ENCODE measurements around the gene PDXP. TPM values are rescaled to one million over a fixed set of nuclear protein-coding genes. Genes with fewer than 3 reads are reported as not detected.
"Not testable (repeated sequence)": the region's sequence is repeated elsewhere in the genome, so short reads cannot be mapped to it uniquely, and the experiment has no call there.

Gene PDXP
- total RNA-seq, 1 experiment from 2014 or later: 17.6 TPM

DNA sequence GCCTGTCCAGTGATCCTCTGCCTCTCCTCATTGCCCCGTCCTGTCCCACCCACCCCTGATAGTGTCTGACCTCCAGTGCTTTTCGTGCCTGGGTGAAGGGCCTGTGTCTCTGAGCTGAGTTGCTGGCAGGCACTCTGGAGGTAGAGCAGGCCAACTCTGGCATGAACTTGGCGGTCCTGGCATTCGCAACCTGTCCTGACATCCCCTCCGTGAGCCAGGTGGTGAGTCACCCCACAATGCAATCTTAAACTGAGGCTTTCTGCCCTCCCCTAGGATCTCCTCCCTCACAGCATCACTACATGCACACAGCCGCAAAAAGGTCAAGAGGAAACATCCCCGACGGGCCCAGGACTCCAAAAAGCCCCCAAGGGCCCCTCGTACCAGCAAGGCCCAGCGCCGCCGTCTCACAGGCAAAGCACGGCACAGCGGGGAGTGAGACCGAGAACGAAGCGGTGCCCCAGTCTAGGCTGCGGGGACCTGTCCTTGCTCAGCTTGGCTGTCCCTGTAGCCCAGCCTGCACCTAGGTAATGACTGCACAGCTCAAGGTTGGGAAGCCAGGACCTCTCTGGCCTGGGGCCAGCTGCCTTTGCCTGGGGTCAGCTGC lies 32.5 kb downstream of the PDXP start:
- no peak overlapping the region for H3K4me3 ChIP-seq (ENCODE audit: low read depth in 2 of 2, low read length in 2 of 2)
- H3K27ac ChIP-seq (ENCODE audit: low read length): no peak overlapping the region
- POLR2A ChIA-PET: no interaction called here
- TF ChIP-seq, protein P1, sequence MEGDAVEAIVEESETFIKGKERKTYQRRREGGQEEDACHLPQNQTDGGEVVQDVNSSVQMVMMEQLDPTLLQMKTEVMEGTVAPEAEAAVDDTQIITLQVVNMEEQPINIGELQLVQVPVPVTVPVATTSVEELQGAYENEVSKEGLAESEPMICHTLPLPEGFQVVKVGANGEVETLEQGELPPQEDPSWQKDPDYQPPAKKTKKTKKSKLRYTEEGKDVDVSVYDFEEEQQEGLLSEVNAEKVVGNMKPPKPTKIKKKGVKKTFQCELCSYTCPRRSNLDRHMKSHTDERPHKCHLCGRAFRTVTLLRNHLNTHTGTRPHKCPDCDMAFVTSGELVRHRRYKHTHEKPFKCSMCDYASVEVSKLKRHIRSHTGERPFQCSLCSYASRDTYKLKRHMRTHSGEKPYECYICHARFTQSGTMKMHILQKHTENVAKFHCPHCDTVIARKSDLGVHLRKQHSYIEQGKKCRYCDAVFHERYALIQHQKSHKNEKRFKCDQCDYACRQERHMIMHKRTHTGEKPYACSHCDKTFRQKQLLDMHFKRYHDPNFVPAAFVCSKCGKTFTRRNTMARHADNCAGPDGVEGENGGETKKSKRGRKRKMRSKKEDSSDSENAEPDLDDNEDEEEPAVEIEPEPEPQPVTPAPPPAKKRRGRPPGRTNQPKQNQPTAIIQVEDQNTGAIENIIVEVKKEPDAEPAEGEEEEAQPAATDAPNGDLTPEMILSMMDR (IDR thresholded peaks at IDR 0.05): no peak
- TF ChIP-seq TCF7L2 (IDR thresholded peaks at IDR 0.05; ENCODE audit: low read depth, low read length) (no peak), POLR2AphosphoS5 (IDR thresholded peaks at IDR 0.05; ENCODE audit: low read depth, low read length) (no peak), SIN3A (IDR thresholded peaks at IDR 0.05; ENCODE audit: borderline replicate concordance, insufficient read depth, low read depth, low read length) (no peak)
- TF ChIP-seq, protein P2, sequence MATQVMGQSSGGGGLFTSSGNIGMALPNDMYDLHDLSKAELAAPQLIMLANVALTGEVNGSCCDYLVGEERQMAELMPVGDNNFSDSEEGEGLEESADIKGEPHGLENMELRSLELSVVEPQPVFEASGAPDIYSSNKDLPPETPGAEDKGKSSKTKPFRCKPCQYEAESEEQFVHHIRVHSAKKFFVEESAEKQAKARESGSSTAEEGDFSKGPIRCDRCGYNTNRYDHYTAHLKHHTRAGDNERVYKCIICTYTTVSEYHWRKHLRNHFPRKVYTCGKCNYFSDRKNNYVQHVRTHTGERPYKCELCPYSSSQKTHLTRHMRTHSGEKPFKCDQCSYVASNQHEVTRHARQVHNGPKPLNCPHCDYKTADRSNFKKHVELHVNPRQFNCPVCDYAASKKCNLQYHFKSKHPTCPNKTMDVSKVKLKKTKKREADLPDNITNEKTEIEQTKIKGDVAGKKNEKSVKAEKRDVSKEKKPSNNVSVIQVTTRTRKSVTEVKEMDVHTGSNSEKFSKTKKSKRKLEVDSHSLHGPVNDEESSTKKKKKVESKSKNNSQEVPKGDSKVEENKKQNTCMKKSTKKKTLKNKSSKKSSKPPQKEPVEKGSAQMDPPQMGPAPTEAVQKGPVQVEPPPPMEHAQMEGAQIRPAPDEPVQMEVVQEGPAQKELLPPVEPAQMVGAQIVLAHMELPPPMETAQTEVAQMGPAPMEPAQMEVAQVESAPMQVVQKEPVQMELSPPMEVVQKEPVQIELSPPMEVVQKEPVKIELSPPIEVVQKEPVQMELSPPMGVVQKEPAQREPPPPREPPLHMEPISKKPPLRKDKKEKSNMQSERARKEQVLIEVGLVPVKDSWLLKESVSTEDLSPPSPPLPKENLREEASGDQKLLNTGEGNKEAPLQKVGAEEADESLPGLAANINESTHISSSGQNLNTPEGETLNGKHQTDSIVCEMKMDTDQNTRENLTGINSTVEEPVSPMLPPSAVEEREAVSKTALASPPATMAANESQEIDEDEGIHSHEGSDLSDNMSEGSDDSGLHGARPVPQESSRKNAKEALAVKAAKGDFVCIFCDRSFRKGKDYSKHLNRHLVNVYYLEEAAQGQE (IDR thresholded peaks at IDR 0.05; ENCODE audit: insufficient read depth in 1 of 2, low read depth in 2 of 2, low read length in 1 of 2): no peak
- no peak for DNase-seq (ENCODE audit: low read depth, low spot score)
- no peaks in the 10 kb centered on the region for H3K27me3 ChIP-seq (ENCODE audit: control insufficient read depth, insufficient read depth, low read length)
- H3K4me1 ChIP-seq (ENCODE audit: control insufficient read depth, insufficient read depth, low read length): no peaks in the 10 kb centered on the region
- in situ Hi-C loops (cut with HindIII; ENCODE audit: low pct_unique_long_range_greater_than_20kb, low sequenced_read_pairs) (no loop called here), intact Hi-C loops (cut with micrococcal nuclease; ENCODE audit: unreplicated experiment) (no loop called here)
- no peaks in the 10 kb centered on the region for H3K9me3 ChIP-seq (ENCODE audit: control insufficient read depth, insufficient read depth, low read depth, low read length)
- BruUV-seq (replicated peaks): no TSS peak
- CTCF ChIA-PET: no interaction called here
- H3K36me3 ChIP-seq (ENCODE audit: control insufficient read depth, insufficient read depth, low read length): peaks cover 2% of the 10 kb centered on the region; the same call in 1 of the 2 replicates
- no peak for ATAC-seq

DNA sequence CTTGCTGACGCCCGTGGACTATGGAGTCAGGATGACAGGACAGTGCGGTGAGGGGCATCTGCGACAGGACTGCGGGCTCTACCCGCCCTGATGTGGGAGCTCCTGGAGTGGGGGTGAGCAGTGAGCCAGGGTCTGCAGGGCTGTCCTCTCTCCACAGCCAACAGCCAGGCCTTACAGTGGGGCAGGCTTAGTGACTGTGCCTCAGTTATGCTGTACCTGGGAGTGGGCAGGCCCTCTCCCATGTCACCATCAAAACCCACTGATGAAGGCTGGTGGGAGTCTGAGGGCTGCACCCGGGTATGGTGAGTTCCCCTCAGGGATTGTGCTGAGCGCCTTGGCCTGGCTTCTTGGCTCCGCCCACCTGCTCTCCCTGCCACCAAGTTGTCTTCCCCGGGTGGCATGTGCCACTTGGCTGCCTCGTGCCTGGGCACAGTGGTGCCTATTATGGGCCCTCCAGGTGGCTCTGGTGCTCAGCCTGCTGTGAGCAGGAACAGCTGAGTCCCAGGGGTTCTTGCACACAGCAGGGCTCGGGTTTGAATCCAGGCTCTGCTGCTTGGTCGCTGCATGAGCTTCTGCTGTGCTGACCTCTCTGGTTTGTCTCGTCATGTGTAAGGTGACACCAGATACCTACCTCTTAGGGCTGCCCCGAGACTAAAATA lies 34.2 kb downstream of the PDXP start:
- POLR2A ChIA-PET: interaction anchor here (0.6 kb wide), 1 partner anchor 64 kb away, joined by 4 read pairs; no protein-coding TSS in a partner anchor
- Histone ChIP-seq H3K4me1 (ENCODE audit: control insufficient read depth, insufficient read depth, low read length) (no peaks in the 10 kb centered on the region), H3K27ac (ENCODE audit: low read length) (no peak overlapping the region), H3K4me3 (ENCODE audit: low read depth in 2 of 2, low read length in 2 of 2) (no peak overlapping the region), H3K9me3 (ENCODE audit: control insufficient read depth, insufficient read depth, low read depth, low read length) (no peaks in the 10 kb centered on the region), H3K27me3 (ENCODE audit: control insufficient read depth, insufficient read depth, low read length) (no peaks in the 10 kb centered on the region), H3K36me3 (ENCODE audit: control insufficient read depth, insufficient read depth, low read length) (no peaks in the 10 kb centered on the region; the same call in 1 of the 2 replicates)
- in situ Hi-C loops (cut with HindIII; ENCODE audit: low pct_unique_long_range_greater_than_20kb, low sequenced_read_pairs) (no loop called here), intact Hi-C loops (cut with micrococcal nuclease; ENCODE audit: unreplicated experiment) (no loop called here)
- CTCF ChIA-PET: no interaction called here
- no TSS peak for BruUV-seq (replicated peaks)
- no peak for ATAC-seq
- DNase-seq (ENCODE audit: low read depth, low spot score): no peak
- TF ChIP-seq, protein P1 (IDR thresholded peaks at IDR 0.05): no peak
- TF ChIP-seq, protein P2 (IDR thresholded peaks at IDR 0.05; ENCODE audit: insufficient read depth in 1 of 2, low read depth in 2 of 2, low read length in 1 of 2): no peak
- no peak for TF ChIP-seq SIN3A (IDR thresholded peaks at IDR 0.05; ENCODE audit: borderline replicate concordance, insufficient read depth, low read depth, low read length)
- TF ChIP-seq POLR2AphosphoS5 (IDR thresholded peaks at IDR 0.05; ENCODE audit: low read depth, low read length): no peak
- TF ChIP-seq TCF7L2 (IDR thresholded peaks at IDR 0.05; ENCODE audit: low read depth, low read length): no peak

GRCh38 chr22:37694131-37694530 lies 35.6 kb downstream of the PDXP start:
- ATAC-seq; POLR2A ChIA-PET; H3K36me3 ChIP-seq (ENCODE audit: control insufficient read depth, insufficient read depth, low read length); CTCF ChIA-PET; H3K9me3 ChIP-seq (ENCODE audit: control insufficient read depth, insufficient read depth, low read depth, low read length); H3K4me3 ChIP-seq (ENCODE audit: low read depth in 2 of 2, low read length in 2 of 2); H3K27me3 ChIP-seq (ENCODE audit: control insufficient read depth, insufficient read depth, low read length); intact Hi-C loops (cut with micrococcal nuclease; ENCODE audit: unreplicated experiment); BruUV-seq (replicated peaks); H3K4me1 ChIP-seq (ENCODE audit: control insufficient read depth, insufficient read depth, low read length); H3K27ac ChIP-seq (ENCODE audit: low read length); in situ Hi-C loops (cut with HindIII; ENCODE audit: low pct_unique_long_range_greater_than_20kb, low sequenced_read_pairs); DNase-seq (ENCODE audit: low read depth, low spot score): not testable (repeated sequence)

Measured in Panc1 (cell line).